K562 (cell line): ENCODE measurements around the gene RGS7BP.

Experiments
- ZNF707 ChIP-seq: fragments of 250-450 bp; sonication (Bioruptor Pico); conservative IDR thresholded peaks from 2 replicates; pipeline ENCODE4 v1.8.0; 2022; ENCODE audit warnings: inconsistent platforms, mild to moderate bottlenecking, moderate library complexity
- TF ChIP-seq, protein P1 (sequence below), 3 experiments: IDR thresholded peaks in 2 of 3; conservative IDR thresholded peaks in 1 of 3; 2 replicates each; pipeline ENCODE4 v1.5.1; 2011 to 2012; ENCODE audit warnings: low read length in 3 of 3, mild to moderate bottlenecking in 3 of 3, control low read depth in 2 of 3, improper control_type of control experiment in 1 of 3, inconsistent platforms in 1 of 3, low read depth in 1 of 3, mixed read lengths in 1 of 3, moderate library complexity in 1 of 3; ENCODE audit not compliant: insufficient read depth in 2 of 3
- TF ChIP-seq, protein P2 (sequence below): fragments of 150-350 bp; conservative IDR thresholded peaks from 2 replicates; pipeline ENCODE4 v1.6.1; 2014; ENCODE audit warnings: low read length

DNA sequence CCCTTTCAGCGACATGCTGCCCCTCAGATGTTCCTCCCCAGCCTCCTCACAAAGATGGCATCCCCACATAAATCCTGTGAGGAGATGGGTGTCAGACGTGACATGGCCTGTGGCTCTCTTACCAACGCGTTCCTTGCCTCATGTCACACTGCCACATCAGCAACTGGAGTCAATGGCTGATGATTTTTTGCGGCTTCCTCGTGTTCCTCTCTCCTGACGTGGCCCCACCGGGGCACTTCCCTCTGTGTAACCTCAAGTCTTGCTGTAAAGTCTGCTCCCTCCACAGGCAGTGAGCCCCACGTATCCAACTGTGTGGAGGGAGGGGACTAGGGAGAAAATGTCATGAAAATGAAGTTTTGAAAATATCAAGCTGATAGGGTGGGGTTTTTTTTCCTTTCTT lies 131.3 kb downstream of the RGS7BP start:
- TF ChIP-seq, protein P1, sequence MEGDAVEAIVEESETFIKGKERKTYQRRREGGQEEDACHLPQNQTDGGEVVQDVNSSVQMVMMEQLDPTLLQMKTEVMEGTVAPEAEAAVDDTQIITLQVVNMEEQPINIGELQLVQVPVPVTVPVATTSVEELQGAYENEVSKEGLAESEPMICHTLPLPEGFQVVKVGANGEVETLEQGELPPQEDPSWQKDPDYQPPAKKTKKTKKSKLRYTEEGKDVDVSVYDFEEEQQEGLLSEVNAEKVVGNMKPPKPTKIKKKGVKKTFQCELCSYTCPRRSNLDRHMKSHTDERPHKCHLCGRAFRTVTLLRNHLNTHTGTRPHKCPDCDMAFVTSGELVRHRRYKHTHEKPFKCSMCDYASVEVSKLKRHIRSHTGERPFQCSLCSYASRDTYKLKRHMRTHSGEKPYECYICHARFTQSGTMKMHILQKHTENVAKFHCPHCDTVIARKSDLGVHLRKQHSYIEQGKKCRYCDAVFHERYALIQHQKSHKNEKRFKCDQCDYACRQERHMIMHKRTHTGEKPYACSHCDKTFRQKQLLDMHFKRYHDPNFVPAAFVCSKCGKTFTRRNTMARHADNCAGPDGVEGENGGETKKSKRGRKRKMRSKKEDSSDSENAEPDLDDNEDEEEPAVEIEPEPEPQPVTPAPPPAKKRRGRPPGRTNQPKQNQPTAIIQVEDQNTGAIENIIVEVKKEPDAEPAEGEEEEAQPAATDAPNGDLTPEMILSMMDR (IDR thresholded peaks at IDR 0.05 in 2 of 3, conservative IDR thresholded peaks at IDR 0.05 in 1 of 3; ENCODE audit: insufficient read depth in 2 of 3, low read depth in 1 of 3, low read length in 3 of 3) = no peak
- TF ChIP-seq, protein P2, sequence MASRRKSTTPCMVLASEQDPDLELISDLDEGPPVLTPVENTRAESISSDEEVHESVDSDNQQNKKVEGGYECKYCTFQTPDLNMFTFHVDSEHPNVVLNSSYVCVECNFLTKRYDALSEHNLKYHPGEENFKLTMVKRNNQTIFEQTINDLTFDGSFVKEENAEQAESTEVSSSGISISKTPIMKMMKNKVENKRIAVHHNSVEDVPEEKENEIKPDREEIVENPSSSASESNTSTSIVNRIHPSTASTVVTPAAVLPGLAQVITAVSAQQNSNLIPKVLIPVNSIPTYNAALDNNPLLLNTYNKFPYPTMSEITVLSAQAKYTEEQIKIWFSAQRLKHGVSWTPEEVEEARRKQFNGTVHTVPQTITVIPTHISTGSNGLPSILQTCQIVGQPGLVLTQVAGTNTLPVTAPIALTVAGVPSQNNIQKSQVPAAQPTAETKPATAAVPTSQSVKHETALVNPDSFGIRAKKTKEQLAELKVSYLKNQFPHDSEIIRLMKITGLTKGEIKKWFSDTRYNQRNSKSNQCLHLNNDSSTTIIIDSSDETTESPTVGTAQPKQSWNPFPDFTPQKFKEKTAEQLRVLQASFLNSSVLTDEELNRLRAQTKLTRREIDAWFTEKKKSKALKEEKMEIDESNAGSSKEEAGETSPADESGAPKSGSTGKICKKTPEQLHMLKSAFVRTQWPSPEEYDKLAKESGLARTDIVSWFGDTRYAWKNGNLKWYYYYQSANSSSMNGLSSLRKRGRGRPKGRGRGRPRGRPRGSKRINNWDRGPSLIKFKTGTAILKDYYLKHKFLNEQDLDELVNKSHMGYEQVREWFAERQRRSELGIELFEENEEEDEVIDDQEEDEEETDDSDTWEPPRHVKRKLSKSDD = no peak
- TF ChIP-seq ZNF707 (CRISPR knock-in tag) = no peak
